HepG2 (cell line): ENCODE results near the gene CTSA. TPM values are rescaled to one million over a fixed set of nuclear protein-coding genes. Genes with fewer than 3 reads are reported as not detected.

Experiments used
- E2F1 ChIP-seq: sonication (generic); formaldehyde crosslinking; IDR thresholded peaks from 2 replicates; pipeline ENCODE4 v1.5.0; 2020; ENCODE audit warnings: missing genetic modification reagents
- HNF1B ChIP-seq: sonication (generic); formaldehyde crosslinking; IDR thresholded peaks from 2 replicates; pipeline ENCODE4 v1.5.1; 2020; ENCODE audit warnings: mild to moderate bottlenecking, moderate library complexity, missing genetic modification reagents
- JDP2 ChIP-seq: sonication (generic); formaldehyde crosslinking; IDR thresholded peaks from 2 replicates; pipeline ENCODE4 v1.8.1; 2022; ENCODE audit warnings: missing genetic modification reagents, borderline replicate concordance
- MAFF ChIP-seq: IDR thresholded peaks from 2 replicates; pipeline ENCODE4 v1.6.1; 2011; ENCODE audit warnings: low read depth, low read length, improper control_type of control experiment
- NFE2L1 ChIP-seq: sonication (generic); formaldehyde crosslinking; IDR thresholded peaks from 2 replicates; pipeline ENCODE4 v1.4.0; 2020; ENCODE audit warnings: missing genetic modification reagents, mild to moderate bottlenecking, borderline replicate concordance
- SNAPC2 ChIP-seq: sonication (generic); formaldehyde crosslinking; IDR thresholded peaks from 2 replicates; pipeline ENCODE4 v1.8.1; 2022; ENCODE audit warnings: mild to moderate bottlenecking, missing genetic modification reagents
- SNAPC5 ChIP-seq: sonication (generic); formaldehyde crosslinking; IDR thresholded peaks from 2 replicates; pipeline ENCODE4 v1.8.1; 2023; ENCODE audit warnings: mild to moderate bottlenecking, missing genetic modification reagents, borderline replicate concordance
- TAF15 ChIP-seq: fragments of 200-400 bp; formaldehyde crosslinking; IDR thresholded peaks from one replicate; pipeline ENCODE4 v1.6.1; 2018; ENCODE audit warnings: mild to moderate bottlenecking, low read depth, low read length; ENCODE audit not compliant: poor library complexity, severe bottlenecking
- TEF ChIP-seq: sonication (generic); formaldehyde crosslinking; IDR thresholded peaks from 2 replicates; pipeline ENCODE4 v1.5.0; 2020; ENCODE audit warnings: missing genetic modification reagents
- ZNF230 ChIP-seq: sonication (generic); formaldehyde crosslinking; IDR thresholded peaks from 2 replicates; pipeline ENCODE4 v1.4.0; 2020; ENCODE audit warnings: mild to moderate bottlenecking, missing genetic modification reagents
- ZNF264 ChIP-seq: sonication (generic); formaldehyde crosslinking; IDR thresholded peaks from 2 replicates; pipeline ENCODE4 v1.4.0; 2020; ENCODE audit warnings: missing genetic modification reagents
- ZNF275 ChIP-seq: sonication (generic); formaldehyde crosslinking; IDR thresholded peaks from 2 replicates; pipeline ENCODE4 v1.8.0; 2022; ENCODE audit warnings: missing genetic modification reagents, mild to moderate bottlenecking, inconsistent platforms, borderline replicate concordance
- ZNF33B ChIP-seq: sonication (generic); formaldehyde crosslinking; IDR thresholded peaks from 2 replicates; pipeline ENCODE4 v1.5.1; 2020; ENCODE audit warnings: mild to moderate bottlenecking, missing genetic modification reagents
- ZNF512B ChIP-seq: sonication (generic); formaldehyde crosslinking; IDR thresholded peaks from 2 replicates; pipeline ENCODE4 v1.5.1; 2020; ENCODE audit warnings: missing genetic modification reagents, mild to moderate bottlenecking, borderline replicate concordance
- ZNF569 ChIP-seq: sonication (generic); formaldehyde crosslinking; IDR thresholded peaks from 2 replicates; pipeline ENCODE4 v1.5.0; 2020; ENCODE audit warnings: mild to moderate bottlenecking, missing genetic modification reagents, moderate library complexity, borderline replicate concordance
- ZNF574 ChIP-seq: sonication (generic); formaldehyde crosslinking; IDR thresholded peaks from 2 replicates; pipeline ENCODE4 v1.4.0; 2020; ENCODE audit warnings: missing genetic modification reagents
- polyA plus RNA-seq, 8 experiments: library from polyadenylated mRNA; depleted of rRNA in 3 of 8; stranded (reverse) in 7 of 8; unstranded in 1 of 8; fragments of >200 nt; fragmentation: Illumina TruSeq in 4 of 8; extraction: Trizol in 4 of 8; gene quantifications; 2 replicates each; pipeline versions ENCODE4 v1.2.1 to v1.2.3, GENCODE V29; 2011 to 2016; ENCODE audit warnings: low read depth in 4 of 8, missing spikeins in 1 of 8, mixed read lengths in 1 of 8; ENCODE audit not compliant: insufficient read depth in 1 of 8
- total RNA-seq, 5 experiments: library from RNA; depleted of rRNA; stranded (reverse); fragments of >200 nt; fragmentation: Illumina TruSeq; extraction: Trizol; gene quantifications; 2 replicates each; pipeline ENCODE4 v1.2.3, GENCODE V29; 2016; ENCODE audit warnings: low read depth in 1 of 5

CTSA gene
- total and polyA plus RNA-seq, 2 of the 13 experiments (the other 11 are each of a cell fraction or from before 2014, with no cell fraction given): 202 to 231 TPM

GRCh38 chr20:45920462-45921336 lies 29.6 kb downstream of the CTSA start (continued):
- TF ChIP-seq JDP2 (CRISPR knock-in tag): no peak
- TF ChIP-seq MAFF: no peak
- TF ChIP-seq SNAPC2: peak; percentile 74; the same call in 1 of the 2 replicates
- TF ChIP-seq SNAPC5: no peak
- no peak; the same call in 1 of the 2 replicates for TF ChIP-seq ZNF512B (CRISPR knock-in tag)
- TF ChIP-seq ZNF264: peak; percentile 24; the same call in 1 of the 2 replicates
- 0 out of 2 replicates have a peak, but pooled peaks have one; percentile 1 for TF ChIP-seq ZNF574
- TF ChIP-seq ZNF569: no peak
- TF ChIP-seq NFE2L1 (CRISPR knock-in tag): no peak
- peak; percentile 51; the same call in 1 of the 2 replicates for TF ChIP-seq ZNF33B (CRISPR knock-in tag)
- TF ChIP-seq TAF15: no peak
- peak; percentile 50; the same call in 1 of the 2 replicates for TF ChIP-seq E2F1 (CRISPR knock-in tag)
- 0 out of 2 replicates have a peak, but pooled peaks have one; percentile 3 for TF ChIP-seq TEF (CRISPR knock-in tag)
- TF ChIP-seq ZNF230 (CRISPR knock-in tag): 0 out of 2 replicates have a peak, but pooled peaks have one; percentile 11
- no peak for TF ChIP-seq ZNF275
- TF ChIP-seq HNF1B (CRISPR knock-in tag): 0 out of 2 replicates have a peak, but pooled peaks have one; percentile 54
